ENCODE measurements around the gene IGSF21.

- TF ChIP-seq, protein P1, sequence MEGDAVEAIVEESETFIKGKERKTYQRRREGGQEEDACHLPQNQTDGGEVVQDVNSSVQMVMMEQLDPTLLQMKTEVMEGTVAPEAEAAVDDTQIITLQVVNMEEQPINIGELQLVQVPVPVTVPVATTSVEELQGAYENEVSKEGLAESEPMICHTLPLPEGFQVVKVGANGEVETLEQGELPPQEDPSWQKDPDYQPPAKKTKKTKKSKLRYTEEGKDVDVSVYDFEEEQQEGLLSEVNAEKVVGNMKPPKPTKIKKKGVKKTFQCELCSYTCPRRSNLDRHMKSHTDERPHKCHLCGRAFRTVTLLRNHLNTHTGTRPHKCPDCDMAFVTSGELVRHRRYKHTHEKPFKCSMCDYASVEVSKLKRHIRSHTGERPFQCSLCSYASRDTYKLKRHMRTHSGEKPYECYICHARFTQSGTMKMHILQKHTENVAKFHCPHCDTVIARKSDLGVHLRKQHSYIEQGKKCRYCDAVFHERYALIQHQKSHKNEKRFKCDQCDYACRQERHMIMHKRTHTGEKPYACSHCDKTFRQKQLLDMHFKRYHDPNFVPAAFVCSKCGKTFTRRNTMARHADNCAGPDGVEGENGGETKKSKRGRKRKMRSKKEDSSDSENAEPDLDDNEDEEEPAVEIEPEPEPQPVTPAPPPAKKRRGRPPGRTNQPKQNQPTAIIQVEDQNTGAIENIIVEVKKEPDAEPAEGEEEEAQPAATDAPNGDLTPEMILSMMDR (IDR thresholded peaks at IDR 0.05; ENCODE audit: low read depth, low read length, poor library complexity, severe bottlenecking), result no peak
- no peak for TF ChIP-seq EZH2phosphoT487 (IDR thresholded peaks at IDR 0.05; ENCODE audit: borderline replicate concordance, low read length)
These were observed 84.0 kb downstream of the IGSF21 start for GRCh38 chr1:18191481-18192155.
